H9 (cell line): ENCODE measurements around the gene ATF4. TPM values are rescaled to one million over a fixed set of nuclear protein-coding genes. Genes with fewer than 3 reads are reported as not detected.

ENCODE experiments used
- DNase-seq: peaks from one replicate; pipeline ENCODE4 v3.0.0-alpha.2; 2017
- H2AFZ ChIP-seq: one replicate; pipeline ENCODE4 v1.6.1; 2013; ENCODE audit warnings: mild to moderate bottlenecking, low read length, control low read depth, moderate library complexity
- H2AK5ac ChIP-seq: 2 replicates; pipeline ENCODE4 v1.6.1; 2013; ENCODE audit warnings: low read length, control low read depth, mixed read lengths; ENCODE audit not compliant: insufficient read length
- H2BK120ac ChIP-seq: one replicate; pipeline ENCODE4 v1.6.1; 2013; ENCODE audit warnings: low read depth, mild to moderate bottlenecking, low read length, control low read depth, inconsistent platforms; ENCODE audit not compliant: poor library complexity, severe bottlenecking
- H2BK12ac ChIP-seq: 2 replicates; pipeline ENCODE4 v1.6.1; 2013; ENCODE audit warnings: low read length, control low read depth, mixed read lengths, low read depth; ENCODE audit not compliant: insufficient read length
- H2BK15ac ChIP-seq: 2 replicates; pipeline ENCODE4 v1.6.1; 2013; ENCODE audit warnings: low read depth, low read length, control low read depth
- H2BK20ac ChIP-seq: one replicate; pipeline ENCODE4 v1.6.1; 2013; ENCODE audit warnings: low read depth, mild to moderate bottlenecking, low read length, control low read depth, inconsistent platforms; ENCODE audit not compliant: poor library complexity, severe bottlenecking
- H2BK5ac ChIP-seq: 2 replicates; pipeline ENCODE4 v1.6.1; 2013; ENCODE audit warnings: low read length, control low read depth, mixed read lengths; ENCODE audit not compliant: insufficient read length
- H3K14ac ChIP-seq: 2 replicates; pipeline ENCODE4 v1.6.1; 2013; ENCODE audit warnings: low read length, control low read depth; ENCODE audit not compliant: insufficient read depth
- H3K18ac ChIP-seq: 2 replicates; pipeline ENCODE4 v1.6.1; 2013; ENCODE audit warnings: low read depth, mild to moderate bottlenecking, mixed read lengths, low read length, control low read depth; ENCODE audit not compliant: insufficient read length
- H3K23ac ChIP-seq: 2 replicates; pipeline ENCODE4 v1.6.1; 2013; ENCODE audit warnings: low read length, control low read depth, mixed read lengths, low read depth; ENCODE audit not compliant: insufficient read length
- H3K23me2 ChIP-seq: 2 replicates; pipeline ENCODE4 v1.6.1; 2013; ENCODE audit warnings: low read depth, mild to moderate bottlenecking, mixed read lengths, low read length, control low read depth; ENCODE audit not compliant: insufficient read length, poor library complexity, severe bottlenecking
- H3K27ac ChIP-seq: 2 replicates; pipeline ENCODE4 v1.5.1; 2013; ENCODE audit warnings: low read length, control low read depth, mixed read lengths, low read depth; ENCODE audit not compliant: insufficient read length
- H3K27me3 ChIP-seq: 2 replicates; pipeline ENCODE4 v1.6.1; 2013; ENCODE audit warnings: low read length, control low read depth, inconsistent platforms; ENCODE audit not compliant: insufficient read depth
- H3K4ac ChIP-seq: 2 replicates; pipeline ENCODE4 v1.6.1; 2013; ENCODE audit warnings: low read depth, mild to moderate bottlenecking, control low read depth, inconsistent platforms, low read length, moderate library complexity
- H3K4me1 ChIP-seq: 2 replicates; pipeline ENCODE4 v1.6.1; 2013; ENCODE audit warnings: low read length, control low read depth, inconsistent platforms; ENCODE audit not compliant: insufficient read depth
- H3K4me2 ChIP-seq: 2 replicates; pipeline ENCODE4 v1.6.1; 2013; ENCODE audit warnings: low read length, control low read depth, mixed read lengths; ENCODE audit not compliant: insufficient read length, insufficient read depth
- H3K56ac ChIP-seq: 2 replicates; pipeline ENCODE4 v1.6.1; 2013; ENCODE audit warnings: low read depth, mild to moderate bottlenecking, mixed read lengths, low read length, control low read depth; ENCODE audit not compliant: insufficient read length
- H3K79me1 ChIP-seq: 2 replicates; pipeline ENCODE4 v1.6.1; 2013; ENCODE audit warnings: low read depth, mild to moderate bottlenecking, moderate library complexity, low read length, control low read depth, inconsistent platforms; ENCODE audit not compliant: insufficient read depth, poor library complexity, severe bottlenecking
- H3K79me2 ChIP-seq: 2 replicates; pipeline ENCODE4 v1.6.1; 2013; ENCODE audit warnings: low read length, control low read depth, inconsistent platforms; ENCODE audit not compliant: insufficient read depth
- H3K9ac ChIP-seq: 2 replicates; pipeline ENCODE4 v1.6.1; 2013; ENCODE audit warnings: low read length, control low read depth, mixed read lengths; ENCODE audit not compliant: insufficient read length; ENCODE audit errors: extremely low read depth
- H3K9me3 ChIP-seq: one replicate; pipeline ENCODE4 v1.6.1; 2013; ENCODE audit warnings: low read depth, low read length, inconsistent platforms; ENCODE audit not compliant: control insufficient read depth
- H3T11ph ChIP-seq: one replicate; pipeline ENCODE4 v1.6.1; 2013; ENCODE audit warnings: mild to moderate bottlenecking, low read length, control low read depth, inconsistent platforms
- H4K20me1 ChIP-seq: one replicate; pipeline ENCODE4 v1.6.1; 2013; ENCODE audit not compliant: control insufficient read depth, insufficient read length, insufficient read depth
- H4K5ac ChIP-seq: 2 replicates; pipeline ENCODE4 v1.6.1; 2013; ENCODE audit warnings: low read depth, mild to moderate bottlenecking, mixed read lengths, low read length, control low read depth; ENCODE audit not compliant: insufficient read length
- H4K8ac ChIP-seq: replicated peaks from 2 replicates; pipeline ENCODE4 v1.6.1; 2013; ENCODE audit warnings: low read length, control low read depth, mixed read lengths, low read depth; ENCODE audit not compliant: insufficient read length
- H4K91ac ChIP-seq: 2 replicates; pipeline ENCODE4 v1.6.1; 2013; ENCODE audit warnings: low read depth, mild to moderate bottlenecking, moderate library complexity, mixed read lengths, low read length, control low read depth; ENCODE audit not compliant: insufficient read length
- H3K27ac Mint-ChIP-seq, 3 experiments: 2 replicates in 2 of 3; 3 replicates in 1 of 3; pipeline ENCODE4 v1.8.0; 2020 to 2021; ENCODE audit warnings: mixed read lengths in 3 of 3, mild to moderate bottlenecking in 1 of 3, moderate library complexity in 1 of 3
- H3K27me3 Mint-ChIP-seq: 2 replicates; pipeline ENCODE4 v1.8.0; 2021; ENCODE audit warnings: low read depth, mild to moderate bottlenecking, moderate library complexity, mixed read lengths
- H3K36me3 Mint-ChIP-seq, 3 experiments: 2 replicates in 2 of 3; 3 replicates in 1 of 3; pipeline ENCODE4 v1.8.0; 2020 to 2021; ENCODE audit warnings: low read depth in 3 of 3, mixed read lengths in 3 of 3; ENCODE audit not compliant: insufficient read depth in 1 of 3
- H3K4me1 Mint-ChIP-seq, 2 experiments: 2 replicates each; pipeline ENCODE4 v1.8.0; 2020; ENCODE audit warnings: mixed read lengths in 2 of 2
- H3K4me3 Mint-ChIP-seq, 2 experiments: 2 replicates in 1 of 2; 3 replicates in 1 of 2; pipeline ENCODE4 v1.8.0; 2020 to 2021; ENCODE audit warnings: mild to moderate bottlenecking in 2 of 2, mixed read lengths in 2 of 2, moderate library complexity in 1 of 2
- H3K9me3 Mint-ChIP-seq, 2 experiments: 2 replicates in 1 of 2; 3 replicates in 1 of 2; pipeline ENCODE4 v1.8.0; 2020; ENCODE audit warnings: mild to moderate bottlenecking in 2 of 2, mixed read lengths in 2 of 2, moderate library complexity in 1 of 2
- CTCF ChIP-seq: fragments of 200-600 bp; sonication (generic); conservative IDR thresholded peaks from 3 replicates; pipeline ENCODE4 v1.8.0; 2021; ENCODE audit warnings: antibody characterized with exemption, mild to moderate bottlenecking
- WGBS: extraction: QIAGEN DNeasy Blood & Tissue Kit; methylation state at CpG from one replicate; pipeline ENCODE4 v1.1.7; 2013; ENCODE audit warnings: missing lambda C conversion rate, low lambda C conversion rate, mixed read lengths; ENCODE audit not compliant: insufficient read length; ENCODE audit errors: extremely low coverage; 5-methylcytosine and 5-hydroxymethylcytosine counted together
- total RNA-seq: library from RNA; stranded (reverse); gene quantifications from 2 replicates; pipeline ENCODE4 v1.2.1, GENCODE V29; 2021

Gene ATF4
- total RNA-seq, 1 experiment from 2014 or later, result 455 TPM

GRCh38 chr22:39524753-39525657 lies 4.6 kb downstream of the ATF4 start:
- H2BK20ac ChIP-seq, result no peak overlapping the region
- no peak overlapping the region for H3K23ac ChIP-seq
- no peak overlapping the region for H2AFZ ChIP-seq
- no peak overlapping the region for H3K14ac ChIP-seq
- no peak overlapping the region for H2BK15ac ChIP-seq
- H3T11ph ChIP-seq, result no peak overlapping the region
- no CpG with 5 or more reads among the region's 10 CpGs for WGBS
- H4K91ac ChIP-seq, result no peak overlapping the region
- no peak for TF ChIP-seq CTCF
- no peak overlapping the region for H3K4ac ChIP-seq
- no peak overlapping the region for H2BK5ac ChIP-seq
- no peaks in the 10 kb centered on the region for H3K79me1 ChIP-seq
- peaks cover 2% of the 10 kb centered on the region for H3K27me3 Mint-ChIP-seq
- no peak overlapping the region for H3K9ac ChIP-seq
- no peaks in the 10 kb centered on the region for H3K9me3 ChIP-seq
- H2AK5ac ChIP-seq, result no peak overlapping the region
- no peak overlapping the region for H2BK12ac ChIP-seq
- no peaks in the 10 kb centered on the region for H3K27me3 ChIP-seq
- peaks cover 6% of the 10 kb centered on the region for H3K23me2 ChIP-seq
- peaks cover 8% of the 10 kb centered on the region; the same call in 1 of the 2 replicates for H3K79me2 ChIP-seq
- H4K8ac ChIP-seq, result no peak overlapping the region
- no peak overlapping the region for H3K56ac ChIP-seq
- no peak overlapping the region for H3K27ac ChIP-seq
- no peak overlapping the region for H3K18ac ChIP-seq
- H3K4me1 Mint-ChIP-seq, result peaks cover 32 to 41% of the 10 kb centered on the region in 2 experiments
- peaks cover 31 to 72% (median 61%) of the 10 kb centered on the region in 3 experiments for H3K36me3 Mint-ChIP-seq
- peak overlapping the region in 1 of 2 experiments; percentile 41; a peak in 2 of 5 replicates for H3K4me3 Mint-ChIP-seq
- H3K4me1 ChIP-seq, result no peaks in the 10 kb centered on the region; the same call in 1 of the 2 replicates
- H4K5ac ChIP-seq, result no peak overlapping the region
- H3K27ac Mint-ChIP-seq, result peak overlapping the region in 1 of 3 experiments; percentile 55; a peak in 4 of 7 replicates
- H2BK120ac ChIP-seq, result no peak overlapping the region
- H3K4me2 ChIP-seq, result no peak overlapping the region
- peaks cover 9% of the 10 kb centered on the region for H4K20me1 ChIP-seq
- H3K9me3 Mint-ChIP-seq, result peaks cover 0 to 2% of the 10 kb centered on the region in 2 experiments; a peak in 3 of 5 replicates
- DNase-seq, result no peak
